Trophoblast cell (in vitro differentiated cells and primary cell): ENCODE results near the gene METTL13.

Experiments
- DNase-seq, 2 donors: peaks; one replicate each; pipeline ENCODE4 v3.0.0-alpha.2; 2016
- H2AFZ ChIP-seq: 2 replicates; pipeline ENCODE4 v1.6.1; 2013; ENCODE audit warnings: low read length, moderate library complexity, mild to moderate bottlenecking; ENCODE audit not compliant: insufficient read depth, poor library complexity
- H2AK5ac ChIP-seq: 2 replicates; pipeline ENCODE4 v1.6.1; 2013; ENCODE audit warnings: mild to moderate bottlenecking, low read length
- H2BK120ac ChIP-seq: 2 replicates; pipeline ENCODE4 v1.6.1; 2013; ENCODE audit warnings: low read length, mild to moderate bottlenecking, moderate library complexity; ENCODE audit not compliant: insufficient read depth, poor library complexity
- H2BK12ac ChIP-seq: 2 replicates; pipeline ENCODE4 v1.6.1; 2013; ENCODE audit warnings: mild to moderate bottlenecking, low read length, moderate library complexity
- H2BK5ac ChIP-seq: 2 replicates; pipeline ENCODE4 v1.6.1; 2013; ENCODE audit warnings: low read length, low read depth, moderate library complexity, mild to moderate bottlenecking; ENCODE audit not compliant: poor library complexity
- H3K14ac ChIP-seq: 2 replicates; pipeline ENCODE4 v1.6.1; 2013; ENCODE audit warnings: mild to moderate bottlenecking, low read length
- H3K18ac ChIP-seq: 2 replicates; pipeline ENCODE4 v1.6.1; 2013; ENCODE audit warnings: mild to moderate bottlenecking, low read length
- H3K23ac ChIP-seq: 2 replicates; pipeline ENCODE4 v1.6.1; 2013; ENCODE audit warnings: low read length
- H3K27ac ChIP-seq: 2 replicates; pipeline ENCODE4 v1.5.1; 2013; ENCODE audit warnings: low read depth, mild to moderate bottlenecking, inconsistent platforms, low read length, moderate library complexity
- H3K27me3 ChIP-seq: 2 replicates; pipeline ENCODE4 v1.6.1; 2013; ENCODE audit warnings: inconsistent platforms, mild to moderate bottlenecking, low read length, moderate library complexity; ENCODE audit not compliant: insufficient read depth
- H3K36me3 ChIP-seq, 2 experiments: 1 replicate in 1 of 2; 2 replicates in 1 of 2; pipeline ENCODE4 v1.6.1; 2013; ENCODE audit warnings: low read length in 2 of 2, mild to moderate bottlenecking in 2 of 2, moderate library complexity in 1 of 2; ENCODE audit not compliant: insufficient read depth in 2 of 2, control insufficient read depth in 1 of 2
- H3K4ac ChIP-seq: 2 replicates; pipeline ENCODE4 v1.6.1; 2013; ENCODE audit warnings: low read depth, mild to moderate bottlenecking, low read length, moderate library complexity
- H3K4me1 ChIP-seq, 2 experiments: 1 replicate in 1 of 2; 2 replicates in 1 of 2; pipeline ENCODE4 v1.6.1; 2013; ENCODE audit warnings: low read length in 2 of 2, mild to moderate bottlenecking in 2 of 2, moderate library complexity in 1 of 2; ENCODE audit not compliant: insufficient read depth in 2 of 2, control insufficient read depth in 1 of 2
- H3K4me2 ChIP-seq: 2 replicates; pipeline ENCODE4 v1.6.1; 2013; ENCODE audit warnings: inconsistent platforms, mild to moderate bottlenecking, low read length, moderate library complexity
- H3K4me3 ChIP-seq: 2 replicates; pipeline ENCODE4 v1.5.1; 2013; ENCODE audit warnings: mild to moderate bottlenecking, low read depth, low read length, inconsistent platforms
- H3K79me1 ChIP-seq: one replicate; pipeline ENCODE4 v1.6.1; 2013; ENCODE audit warnings: low read length
- H3K79me2 ChIP-seq: 2 replicates; pipeline ENCODE4 v1.6.1; 2013; ENCODE audit warnings: low read length, mild to moderate bottlenecking; ENCODE audit not compliant: control insufficient read depth, insufficient read depth, poor library complexity
- H3K9ac ChIP-seq: 2 replicates; pipeline ENCODE4 v1.6.1; 2013; ENCODE audit warnings: mild to moderate bottlenecking, low read length
- H3K9me3 ChIP-seq: 2 replicates; pipeline ENCODE4 v1.6.1; 2013; ENCODE audit warnings: low read depth, mild to moderate bottlenecking, control low read depth, inconsistent platforms, low read length; ENCODE audit not compliant: insufficient read depth
- H4K12ac ChIP-seq: 2 replicates; pipeline ENCODE4 v1.6.1; 2013; ENCODE audit warnings: low read depth, mild to moderate bottlenecking, low read length, moderate library complexity
- H4K8ac ChIP-seq: 2 replicates; pipeline ENCODE4 v1.6.1; 2013; ENCODE audit warnings: low read depth, mild to moderate bottlenecking, low read length, moderate library complexity
- H4K91ac ChIP-seq: one replicate; pipeline ENCODE4 v1.6.1; 2013; ENCODE audit warnings: low read depth, mild to moderate bottlenecking, low read length, moderate library complexity
- WGBS: extraction: QIAGEN DNeasy Blood & Tissue Kit; methylation state at CpG from one replicate; pipeline ENCODE4 v1.1.7; 2013; ENCODE audit warnings: missing lambda C conversion rate; ENCODE audit not compliant: insufficient read length, insufficient coverage; ENCODE audit errors: extremely low coverage; 5-methylcytosine and 5-hydroxymethylcytosine counted together

The METTL13 gene

DNA sequence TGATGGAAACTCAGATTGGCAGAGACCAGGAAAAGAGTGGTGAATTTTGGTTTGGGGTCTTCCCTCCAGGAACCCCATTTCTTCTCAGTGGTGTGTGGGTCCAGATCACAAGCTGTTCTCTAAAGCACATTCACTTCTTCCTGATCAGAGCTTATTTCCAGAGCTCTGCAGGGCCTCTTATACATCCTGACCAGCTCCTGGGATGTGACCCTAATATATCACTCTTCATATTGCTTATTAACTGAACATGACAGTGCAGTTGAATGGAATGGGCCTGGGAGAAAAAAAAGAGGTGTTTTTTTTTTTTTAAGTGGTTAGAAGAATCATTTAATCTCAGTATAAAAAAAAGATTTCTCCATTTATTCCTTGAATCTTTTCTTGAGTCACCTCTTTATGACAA is 30.2 kb downstream of the METTL13 start:
- H3K27me3 ChIP-seq: no peaks in the 10 kb centered on the region
- no peak overlapping the region for H4K91ac ChIP-seq
- H3K79me1 ChIP-seq: no peaks in the 10 kb centered on the region
- H3K27ac ChIP-seq: no peak overlapping the region
- H2AK5ac ChIP-seq: no peak overlapping the region
- no peaks in the 10 kb centered on the region for H3K9me3 ChIP-seq
- no peaks in the 10 kb centered on the region for H3K4me1 ChIP-seq
- H4K8ac ChIP-seq: no peak overlapping the region
- no peak for DNase-seq
- H2BK5ac ChIP-seq: no peak overlapping the region
- no peak overlapping the region for H3K4ac ChIP-seq
- no peak overlapping the region for H3K23ac ChIP-seq
- H3K79me2 ChIP-seq: no peaks in the 10 kb centered on the region
- H2BK120ac ChIP-seq: no peak overlapping the region
- H2BK12ac ChIP-seq: no peak overlapping the region
- H3K14ac ChIP-seq: no peak overlapping the region
- H3K4me2 ChIP-seq: no peak overlapping the region
- H3K18ac ChIP-seq: no peak overlapping the region
- H3K9ac ChIP-seq: no peak overlapping the region
- H3K36me3 ChIP-seq: no peaks in the 10 kb centered on the region
- H2AFZ ChIP-seq: no peak overlapping the region
- H3K4me3 ChIP-seq: no peak overlapping the region
- no peak overlapping the region for H4K12ac ChIP-seq

GRCh38 chr1:171814692-171815091 is 33.2 kb downstream of the METTL13 start:
- no peak overlapping the region for H2AK5ac ChIP-seq
- H3K79me2 ChIP-seq: no peaks in the 10 kb centered on the region
- H3K27me3 ChIP-seq: no peaks in the 10 kb centered on the region
- WGBS: no CpG with 5 or more reads among the region's 2 CpGs
- peaks cover 7 to 9% of the 10 kb centered on the region in 2 experiments for H3K4me1 ChIP-seq
- no peak overlapping the region for H3K4me3 ChIP-seq
- no peak overlapping the region for H3K23ac ChIP-seq
- H4K91ac ChIP-seq: no peak overlapping the region
- H4K12ac ChIP-seq: no peak overlapping the region
- H4K8ac ChIP-seq: no peak overlapping the region
- no peaks in the 10 kb centered on the region for H3K9me3 ChIP-seq
- DNase-seq: no peak
- H3K9ac ChIP-seq: no peak overlapping the region
- H3K79me1 ChIP-seq: peaks cover 5% of the 10 kb centered on the region
- H3K4ac ChIP-seq: no peak overlapping the region
- no peak overlapping the region for H3K27ac ChIP-seq
- no peak overlapping the region for H2AFZ ChIP-seq
- H3K36me3 ChIP-seq: no peaks in the 10 kb centered on the region
- no peak overlapping the region for H2BK5ac ChIP-seq
- H2BK120ac ChIP-seq: no peak overlapping the region
- no peak overlapping the region for H2BK12ac ChIP-seq
- no peak overlapping the region for H3K4me2 ChIP-seq
- no peak overlapping the region for H3K14ac ChIP-seq
- H3K18ac ChIP-seq: no peak overlapping the region

DNA sequence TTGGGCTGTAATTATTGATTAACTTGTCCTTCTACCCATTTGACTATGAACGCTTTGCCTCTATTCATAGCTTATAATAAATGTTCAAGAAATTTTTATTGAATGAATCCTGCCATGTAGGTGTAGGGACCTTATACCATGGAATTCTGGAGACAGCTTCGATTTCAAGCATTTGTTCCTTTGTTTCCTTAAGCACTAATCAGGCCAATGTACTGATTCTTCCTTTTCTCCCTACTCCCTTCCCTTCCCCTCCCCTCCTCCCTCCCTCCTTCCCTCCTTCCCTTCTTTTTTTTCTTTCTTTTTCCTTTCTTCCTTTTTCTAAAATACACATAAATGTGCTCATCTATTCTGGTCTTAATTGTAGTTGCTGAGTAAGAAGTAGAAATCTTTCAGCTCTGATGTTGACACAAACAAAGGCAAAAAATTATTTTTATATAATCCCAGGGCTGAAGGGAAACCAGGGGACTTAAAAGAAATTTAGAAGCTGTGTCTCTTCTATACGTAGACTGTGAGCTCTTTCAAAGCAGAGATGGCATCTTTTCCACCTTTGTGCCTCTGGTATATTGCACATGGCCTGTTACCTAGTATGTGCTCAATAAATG is 34.9 kb downstream of the METTL13 start:
- no peak overlapping the region for H2AFZ ChIP-seq
- H3K4me3 ChIP-seq: no peak overlapping the region
- no peak overlapping the region for H3K27ac ChIP-seq
- no peak overlapping the region for H3K14ac ChIP-seq
- H3K4me2 ChIP-seq: no peak overlapping the region
- no peak overlapping the region for H2BK120ac ChIP-seq
- no peaks in the 10 kb centered on the region for H3K27me3 ChIP-seq
- no CpG with 5 or more reads among the region's 3 CpGs for WGBS
- no peak overlapping the region for H2BK12ac ChIP-seq
- DNase-seq: no peak
- H3K79me1 ChIP-seq: peaks cover 5% of the 10 kb centered on the region
- H4K8ac ChIP-seq: no peak overlapping the region
- no peak overlapping the region for H2BK5ac ChIP-seq
- no peak overlapping the region for H3K18ac ChIP-seq
- no peak overlapping the region for H3K9ac ChIP-seq
- no peaks in the 10 kb centered on the region for H3K36me3 ChIP-seq
- H2AK5ac ChIP-seq: no peak overlapping the region
- no peak overlapping the region for H3K23ac ChIP-seq
- H4K12ac ChIP-seq: no peak overlapping the region
- no peak overlapping the region for H3K4ac ChIP-seq
- peaks cover 7 to 9% of the 10 kb centered on the region in 2 experiments for H3K4me1 ChIP-seq
- H4K91ac ChIP-seq: no peak overlapping the region
- H3K79me2 ChIP-seq: no peaks in the 10 kb centered on the region
- H3K9me3 ChIP-seq: no peaks in the 10 kb centered on the region

DNA sequence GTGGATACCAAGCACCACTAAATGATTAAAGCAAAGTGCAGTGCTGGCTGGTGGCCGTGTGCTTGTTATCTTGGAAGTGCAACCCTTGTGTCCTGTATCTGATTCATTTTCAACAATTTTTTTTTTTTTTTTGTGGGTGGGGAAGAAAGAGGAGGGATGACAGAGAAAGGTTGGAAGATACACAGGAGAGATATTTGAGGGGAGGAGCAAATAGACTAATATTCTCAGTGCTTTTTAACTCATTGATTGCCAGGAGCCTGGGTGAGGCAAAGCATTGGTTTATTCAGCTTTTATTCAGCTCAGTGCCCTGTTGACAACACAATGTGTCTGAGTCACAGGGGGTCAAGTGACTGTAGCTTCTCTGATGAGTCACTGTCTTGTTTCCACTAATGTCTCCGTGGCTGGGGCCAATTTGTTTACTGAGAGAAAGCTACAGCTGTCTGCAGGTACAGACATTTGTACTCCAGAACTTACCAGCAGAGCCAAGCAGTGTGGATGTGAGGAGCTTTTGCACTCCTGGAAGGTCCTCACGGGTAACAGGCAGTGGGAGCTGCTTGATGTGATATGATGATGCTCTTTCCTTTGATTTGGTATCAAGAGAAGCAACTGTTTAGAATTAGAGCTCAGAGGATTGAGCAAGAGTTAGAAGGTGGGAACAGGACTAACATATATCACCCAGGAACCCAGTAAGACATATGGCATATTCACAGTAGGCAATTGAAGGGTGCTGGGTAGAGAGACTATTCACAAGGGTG is 36.2 kb downstream of the METTL13 start:
- Histone ChIP-seq H2AFZ (no peak overlapping the region), H2BK12ac (peak overlapping the region; percentile 25), H2BK120ac (no peak overlapping the region), H3K4me3 (no peak overlapping the region), H3K9ac (no peak overlapping the region), H3K4me1 (peaks cover 7 to 9% of the 10 kb centered on the region in 2 experiments), H3K27me3 (no peaks in the 10 kb centered on the region), H4K12ac (no peak overlapping the region), H4K8ac (peak overlapping the region; percentile 21), H3K36me3 (no peaks in the 10 kb centered on the region), H3K23ac (no peak overlapping the region), H3K9me3 (no peaks in the 10 kb centered on the region), H3K18ac (no peak overlapping the region), H3K79me2 (no peaks in the 10 kb centered on the region), H3K27ac (no peak overlapping the region), H2BK5ac (no peak overlapping the region), H3K79me1 (peaks cover 5% of the 10 kb centered on the region), H4K91ac (peak overlapping the region; percentile 7), H3K14ac (peak overlapping the region; percentile 11), H2AK5ac (no peak overlapping the region), H3K4ac (no peak overlapping the region), H3K4me2 (no peak overlapping the region)
- no CpG with 5 or more reads among the region's 3 CpGs for WGBS
- peak; percentile 46 to 58 for DNase-seq
